Neural cell (in vitro differentiated cells): ENCODE data around the gene ZC3H4.

ENCODE experiments used
- CTCF ChIP-seq: fragments of 450-650 bp; IDR thresholded peaks from 2 replicates; pipeline ENCODE4 v1.5.1; 2014; ENCODE audit warnings: antibody characterized with exemption, mild to moderate bottlenecking, moderate library complexity; ENCODE audit not compliant: poor library complexity, severe bottlenecking
- EP300 ChIP-seq: fragments of 450-650 bp; conservative IDR thresholded peaks from 2 replicates; pipeline ENCODE4 v1.6.1; 2014; ENCODE audit warnings: antibody characterized with exemption, mild to moderate bottlenecking, moderate library complexity; ENCODE audit not compliant: poor library complexity, severe bottlenecking
- EZH2 ChIP-seq: fragments of 200-600, 300-800 bp; shearing (Covaris generic), sonication (generic); IDR thresholded peaks from 2 replicates; pipeline ENCODE4 v1.6.1; 2014; ENCODE audit warnings: antibody characterized with exemption, low read length, borderline replicate concordance, mild to moderate bottlenecking; ENCODE audit not compliant: insufficient read depth, poor library complexity, severe bottlenecking
- MXI1 ChIP-seq: fragments of 450-650 bp; conservative IDR thresholded peaks from 2 replicates; pipeline ENCODE4 v1.6.1; 2014; ENCODE audit warnings: antibody characterized with exemption, mild to moderate bottlenecking; ENCODE audit not compliant: poor library complexity, severe bottlenecking
- REST ChIP-seq: IDR thresholded peaks from 2 replicates; pipeline ENCODE4 v1.6.1; 2012; ENCODE audit warnings: borderline replicate concordance
- SMC3 ChIP-seq: fragments of 450-650 bp; conservative IDR thresholded peaks from 2 replicates; pipeline ENCODE4 v1.6.1; 2014; ENCODE audit warnings: antibody characterized with exemption, mild to moderate bottlenecking, moderate library complexity; ENCODE audit not compliant: poor library complexity
- TAF1 ChIP-seq: IDR thresholded peaks from 2 replicates; pipeline ENCODE4 v1.6.1; 2012; ENCODE audit warnings: low read depth

GRCh38 chr19:47081095-47081494 lies 32.5 kb downstream of the ZC3H4 start:
- TF ChIP-seq MXI1 (no peak), REST (no peak), EP300 (no peak), CTCF (no peak), EZH2 (no peak), SMC3 (no peak), TAF1 (no peak)
